ENCODE data around the gene PIGZ.

PIGZ gene

GRCh38 chr3:196981657-196982056 lies 13.0 kb upstream of the PIGZ start:
- no peak for DNase-seq

- DNase-seq = no peak
Observed at GRCh38 chr3:196979545-196979944, 10.9 kb upstream of the PIGZ start.

GRCh38 chr3:196976941-196977340 lies 8.3 kb upstream of the PIGZ start:
- no peak for DNase-seq

GRCh38 chr3:196975349-196975748 lies 6.7 kb upstream of the PIGZ start:
- no peak for DNase-seq

GRCh38 chr3:196974661-196975060 lies 6.0 kb upstream of the PIGZ start:
- no peak for DNase-seq

- no peak for DNase-seq
Observed at GRCh38 chr3:196971094-196971698, 2.6 kb upstream of the PIGZ start.

- DNase-seq = no peak
Observed at GRCh38 chr3:196970547-196971093, 2.0 kb upstream of the PIGZ start.

GRCh38 chr3:196969660-196970546 lies 1.3 kb upstream of the PIGZ start:
- DNase-seq = peak; percentile 34

GRCh38 chr3:196969134-196969659 lies 564 bp upstream of the PIGZ start:
- peak; percentile 21 for DNase-seq

- DNase-seq = no peak
Observed at GRCh38 chr3:196967412-196968232, 1.0 kb downstream of the PIGZ start.

GRCh38 chr3:196966526-196967401 lies 1.9 kb downstream of the PIGZ start:
- no peak for DNase-seq

- no peak for DNase-seq
Observed at GRCh38 chr3:196965804-196966173, 2.8 kb downstream of the PIGZ start.

- DNase-seq = no peak
Observed at GRCh38 chr3:196965112-196965803, 3.4 kb downstream of the PIGZ start.

GRCh38 chr3:196963631-196963953 lies 5.0 kb downstream of the PIGZ start:
- DNase-seq = no peak

GRCh38 chr3:196962930-196963630 lies 5.6 kb downstream of the PIGZ start:
- no peak for DNase-seq

GRCh38 chr3:196962108-196962929 lies 6.3 kb downstream of the PIGZ start:
- no peak for DNase-seq

GRCh38 chr3:196954832-196955231 lies 13.8 kb downstream of the PIGZ start:
- DNase-seq = no peak

GRCh38 chr3:196951371-196951770 lies 17.3 kb downstream of the PIGZ start:
- DNase-seq = no peak

GRCh38 chr3:196949750-196950149 lies 18.9 kb downstream of the PIGZ start:
- DNase-seq = no peak

- no peak for DNase-seq
Observed at GRCh38 chr3:196949285-196949619, 19.4 kb downstream of the PIGZ start.

All from NCI-H2029 (cell line).